H1 (cell line): ENCODE measurements around the gene IL9R. TPM values are rescaled to one million over a fixed set of nuclear protein-coding genes. Genes with fewer than 3 reads are reported as not detected.

Experiments used
- CTCF ChIA-PET: fragments of 300-600 bp; sonication (Branson Sonifier 250); formaldehyde crosslinking; loops from one replicate; lab custom pipeline; 2021; ENCODE audit not compliant: partially characterized antibody; lab: Charles Lee
- POLR2A ChIA-PET: fragments of 300-600 bp; sonication (Branson Sonifier 250); formaldehyde crosslinking; loops from one replicate; lab custom pipeline; 2021; ENCODE audit warnings: inconsistent platforms; ENCODE audit not compliant: partially characterized antibody; lab: Charles Lee
- DNase-seq, 2 experiments: peaks; one replicate each; pipeline versions ENCODE4 v3.0.0 to v3.0.0-alpha.2; 2010 to 2022; ENCODE audit warnings: low spot score in 2 of 2, low read depth in 1 of 2, mixed read lengths in 1 of 2
- FAIRE-seq: peaks from 2 replicates; lab custom pipeline; 2011; peaks lifted over from hg19 to GRCh38; lab: Jason Lieb, UNC
- H2AFZ ChIP-seq: 2 replicates; pipeline ENCODE4 v1.8.1; 2012; ENCODE audit warnings: low read length, inconsistent platforms
- H2AK5ac ChIP-seq: 2 replicates; pipeline ENCODE4 v1.6.1; 2013; ENCODE audit warnings: low read depth, low read length
- H2BK120ac ChIP-seq: replicated peaks from 2 replicates; pipeline ENCODE3; 2013; ENCODE audit warnings: low read depth, low read length, inconsistent platforms
- H2BK12ac ChIP-seq: 2 replicates; pipeline ENCODE4 v1.6.1; 2013; ENCODE audit warnings: low read depth, low read length
- H2BK15ac ChIP-seq: 2 replicates; pipeline ENCODE4 v1.6.1; 2013; ENCODE audit warnings: low read length
- H2BK20ac ChIP-seq: 2 replicates; pipeline ENCODE4 v1.6.1; 2013; ENCODE audit warnings: low read length
- H2BK5ac ChIP-seq: 2 replicates; pipeline ENCODE4 v1.6.1; 2013; ENCODE audit warnings: low read depth, low read length
- H3K14ac ChIP-seq: 2 replicates; pipeline ENCODE4 v1.6.1; 2013; ENCODE audit warnings: inconsistent platforms; ENCODE audit not compliant: insufficient read length
- H3K18ac ChIP-seq: 2 replicates; pipeline ENCODE4 v1.6.1; 2013; ENCODE audit warnings: low read length; ENCODE audit errors: extremely low read depth
- H3K23ac ChIP-seq: 2 replicates; pipeline ENCODE4 v1.6.1; 2013; ENCODE audit warnings: inconsistent platforms; ENCODE audit not compliant: insufficient read length
- H3K23me2 ChIP-seq: 2 replicates; pipeline ENCODE4 v1.6.1; 2013; ENCODE audit warnings: low read depth, low read length
- H3K27ac ChIP-seq: 2 replicates; pipeline ENCODE4 v1.6.1; 2011; ENCODE audit warnings: low read depth, low read length, inconsistent platforms
- H3K27me3 ChIP-seq, 4 experiments: replicated peaks in 1 of 4; 1 replicate in 1 of 4; 2 replicates in 3 of 4; pipeline versions ENCODE4 v1.6.1 to v1.8.1; 2011 to 2013; ENCODE audit warnings: low read length in 3 of 4, mild to moderate bottlenecking in 3 of 4, inconsistent platforms in 2 of 4, mixed read lengths in 2 of 4, moderate library complexity in 1 of 4; ENCODE audit not compliant: control insufficient read depth in 3 of 4, insufficient read depth in 3 of 4; ENCODE audit errors: extremely low read depth in 1 of 4
- H3K36me3 ChIP-seq, 4 experiments: 2 replicates each; pipeline versions ENCODE4 v1.6.1 to v1.8.1; 2011 to 2013; ENCODE audit warnings: mild to moderate bottlenecking in 4 of 4, low read length in 3 of 4, moderate library complexity in 2 of 4, control low read depth in 1 of 4, inconsistent platforms in 1 of 4; ENCODE audit not compliant: insufficient read depth in 4 of 4, control insufficient read depth in 2 of 4
- H3K4ac ChIP-seq: replicated peaks from 2 replicates; pipeline ENCODE3; 2013; ENCODE audit warnings: low read length, low read depth, mixed read lengths, inconsistent platforms; ENCODE audit not compliant: insufficient read length
- H3K4me1 ChIP-seq, 4 experiments: replicated peaks in 1 of 4; 1 replicate in 1 of 4; 2 replicates in 3 of 4; pipeline versions ENCODE4 v1.6.1 to v1.8.1; 2011 to 2013; ENCODE audit warnings: low read length in 3 of 4, inconsistent platforms in 2 of 4, mixed read lengths in 1 of 4; ENCODE audit not compliant: insufficient read depth in 4 of 4, control insufficient read depth in 3 of 4
- H3K4me2 ChIP-seq, 2 experiments: 2 replicates each; pipeline versions ENCODE4 v1.6.1 to v1.8.1; 2011 to 2013; ENCODE audit warnings: low read depth in 2 of 2, low read length in 2 of 2, control low read depth in 1 of 2, inconsistent platforms in 1 of 2, mild to moderate bottlenecking in 1 of 2; ENCODE audit not compliant: insufficient read depth in 1 of 2
- H3K4me3 ChIP-seq, 4 experiments: fragments of 200-600, 300-600 bp in 1 of 4; sonication (generic), shearing (Covaris generic), sonication (Bioruptor Twin) in 1 of 4; 2 replicates each; pipeline versions ENCODE4 v1.5.1 to v1.8.1; 2011 to 2016; ENCODE audit warnings: low read length in 4 of 4, low read depth in 3 of 4, control low read depth in 2 of 4, inconsistent platforms in 2 of 4, mild to moderate bottlenecking in 2 of 4, mixed read lengths in 1 of 4, moderate library complexity in 1 of 4; ENCODE audit not compliant: insufficient read depth in 2 of 4; ENCODE audit errors: extremely low read depth in 1 of 4
- H3K56ac ChIP-seq: replicated peaks from 2 replicates; pipeline ENCODE3; 2013; ENCODE audit warnings: low read depth, mild to moderate bottlenecking, mixed read lengths, low read length, inconsistent platforms; ENCODE audit not compliant: insufficient read length
- H3K79me1 ChIP-seq: 2 replicates; pipeline ENCODE4 v1.6.1; 2013; ENCODE audit warnings: low read depth, low read length, control low read depth
- H3K79me2 ChIP-seq, 2 experiments: 2 replicates each; pipeline versions ENCODE4 v1.6.1 to v1.8.1; 2012 to 2013; ENCODE audit warnings: low read length in 2 of 2, mild to moderate bottlenecking in 2 of 2, inconsistent platforms in 1 of 2; ENCODE audit not compliant: insufficient read depth in 2 of 2, control insufficient read depth in 1 of 2
- H3K9ac ChIP-seq, 4 experiments: replicated peaks in 1 of 4; 1 replicate in 1 of 4; 2 replicates in 3 of 4; pipeline versions ENCODE4 v1.6.1 to v1.8.1; 2011 to 2013; ENCODE audit warnings: low read depth in 3 of 4, low read length in 3 of 4, control low read depth in 2 of 4, mild to moderate bottlenecking in 2 of 4, moderate library complexity in 2 of 4, inconsistent platforms in 1 of 4; ENCODE audit errors: extremely low read depth in 1 of 4
- H3K9me3 ChIP-seq, 2 experiments: 2 replicates each; pipeline versions ENCODE4 v1.6.1 to v1.8.1; 2012 to 2013; ENCODE audit warnings: mild to moderate bottlenecking in 2 of 2, moderate library complexity in 2 of 2, control low read depth in 1 of 2, inconsistent platforms in 1 of 2, low read depth in 1 of 2, low read length in 1 of 2, mixed read lengths in 1 of 2; ENCODE audit not compliant: insufficient read depth in 2 of 2
- H4K20me1 ChIP-seq, 2 experiments: replicated peaks in 1 of 2; 2 replicates each; pipeline versions ENCODE3 to v1.8.1; 2011 to 2013; ENCODE audit warnings: inconsistent platforms in 2 of 2, low read length in 2 of 2, mild to moderate bottlenecking in 1 of 2; ENCODE audit not compliant: insufficient read depth in 2 of 2, control insufficient read depth in 1 of 2
- H4K5ac ChIP-seq: 2 replicates; pipeline ENCODE4 v1.6.1; 2013; ENCODE audit warnings: low read length, low read depth, mixed read lengths, inconsistent platforms; ENCODE audit not compliant: insufficient read length
- H4K8ac ChIP-seq: 2 replicates; pipeline ENCODE4 v1.8.0; 2013; ENCODE audit warnings: mild to moderate bottlenecking, moderate library complexity, low read length, inconsistent platforms; ENCODE audit not compliant: insufficient read depth; ENCODE audit errors: extremely low read depth
- H4K91ac ChIP-seq: replicated peaks from 2 replicates; pipeline ENCODE3; 2013; ENCODE audit warnings: low read length, mixed read lengths, inconsistent platforms; ENCODE audit not compliant: insufficient read length
- FOSL1 ChIP-seq: IDR thresholded peaks from 2 replicates; pipeline ENCODE4 v1.6.1; 2011; ENCODE audit warnings: mild to moderate bottlenecking, low read depth, low read length, moderate library complexity; ENCODE audit not compliant: insufficient read depth
- GABPA ChIP-seq: IDR thresholded peaks from 2 replicates; pipeline ENCODE4 v1.6.1; 2011; ENCODE audit warnings: mild to moderate bottlenecking, low read length, moderate library complexity, borderline replicate concordance; ENCODE audit not compliant: insufficient read depth
- KDM5A ChIP-seq: fragments of 200-600 bp; IDR thresholded peaks from 2 replicates; pipeline ENCODE4 v1.7.1; 2012; ENCODE audit warnings: mild to moderate bottlenecking, low read length, inconsistent platforms, mixed read lengths
- SIRT6 ChIP-seq: IDR thresholded peaks from one replicate; pipeline ENCODE4 v1.7.1; 2012; ENCODE audit warnings: low read length, inconsistent platforms
- SIX5 ChIP-seq: IDR thresholded peaks from 2 replicates; pipeline ENCODE4 v1.6.1; 2011; ENCODE audit warnings: mild to moderate bottlenecking, low read depth, low read length
- TBP ChIP-seq: IDR thresholded peaks from 2 replicates; pipeline ENCODE4 v1.6.1; 2011; ENCODE audit warnings: low read depth, low read length, improper control_type of control experiment
- YY1 ChIP-seq: IDR thresholded peaks from 2 replicates; pipeline ENCODE4 v1.6.1; 2011; ENCODE audit warnings: low read depth, mild to moderate bottlenecking, low read length
- WGBS, 2 experiments: shearing (Covaris generic) in 1 of 2; methylation state at CpG; one replicate each; pipeline versions ENCODE4 v1.1.6 to v1.1.7; 2013 to 2015; ENCODE audit warnings: low lambda C conversion rate in 2 of 2, mixed read lengths in 2 of 2, inconsistent platforms in 1 of 2, low coverage in 1 of 2, missing lambda C conversion rate in 1 of 2; ENCODE audit not compliant: insufficient replicate concordance in 2 of 2, insufficient coverage in 1 of 2, insufficient read length in 1 of 2; ENCODE audit errors: extremely low coverage in 1 of 2, missing lambda C conversion rate in 1 of 2; 5-methylcytosine and 5-hydroxymethylcytosine counted together
- polyA plus RNA-seq, 7 experiments: library from polyadenylated mRNA; depleted of rRNA in 3 of 7; stranded (reverse) in 5 of 7; unstranded in 2 of 7; fragments of >200 nt in 5 of 7; fragments of 200-250 nt in 2 of 7; gene quantifications; 1 replicate in 5 of 7; 2 replicates in 1 of 7; 4 replicates in 1 of 7; pipeline versions ENCODE4 v1.2.1 to v1.2.3, GENCODE V29; 2011 to 2013; ENCODE audit warnings: missing spikeins in 2 of 7, mixed read lengths in 2 of 7
- total RNA-seq: library from RNA; stranded (reverse); fragmentation: NEBNext Ultra II Directional; extraction: Animal tissue kit (Norgen Biotek cat#: 25700); gene quantifications from 2 replicates; pipeline ENCODE4 v1.2.1, GENCODE V29; 2021
- TF ChIP-seq, protein P1 (sequence below), 3 experiments: IDR thresholded peaks; 1 replicate in 2 of 3; 2 replicates in 1 of 3; pipeline versions ENCODE4 v1.5.1 to v1.6.1; 2011; ENCODE audit warnings: low read length in 3 of 3, mild to moderate bottlenecking in 3 of 3, inconsistent platforms in 2 of 3, low read depth in 1 of 3, moderate library complexity in 1 of 3; ENCODE audit not compliant: insufficient read depth in 1 of 3; ENCODE audit errors: control extremely low read depth in 1 of 3

Gene IL9R
- total and polyA plus RNA-seq, 2 of the 8 experiments (the other 6 are each of a cell fraction or from before 2014, with no cell fraction given), result 0.14 to 0.28 TPM

DNA sequence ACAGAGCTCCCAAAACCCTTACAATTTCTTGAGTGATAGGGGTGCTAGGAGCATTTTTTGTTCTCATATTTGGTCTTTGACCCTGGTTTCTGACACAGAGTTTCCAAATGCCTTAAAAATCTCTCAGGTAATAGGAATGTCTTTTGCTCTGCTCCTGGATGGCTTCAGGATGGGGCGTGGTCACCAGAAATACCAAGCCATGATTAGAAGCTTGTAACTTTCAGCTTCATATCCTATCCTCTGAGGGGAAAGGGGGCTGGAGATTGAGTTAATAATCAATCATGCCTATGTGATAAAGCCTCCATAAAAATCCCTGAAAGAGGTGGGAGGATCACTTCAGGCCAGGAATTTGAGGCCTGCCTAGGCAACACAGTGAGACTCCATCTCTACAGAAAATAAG lies 34.6 kb upstream of the IL9R start:
- ChIA-PET POLR2A (no interaction called here), CTCF (no interaction called here)
- H3K4ac ChIP-seq, result no peak overlapping the region
- H4K8ac ChIP-seq, result no peak overlapping the region
- no peak overlapping the region for H2BK15ac ChIP-seq
- no peak overlapping the region for H3K56ac ChIP-seq
- H4K91ac ChIP-seq, result no peak overlapping the region
- no peak overlapping the region for H3K23ac ChIP-seq
- no peak overlapping the region for H3K18ac ChIP-seq
- no peak for DNase-seq
- H3K9ac ChIP-seq, result no peak overlapping the region
- no peak for FAIRE-seq
- no peak overlapping the region for H3K4me3 ChIP-seq
- H2AFZ ChIP-seq, result no peak overlapping the region
- no peaks in the 10 kb centered on the region for H3K79me1 ChIP-seq
- H3K23me2 ChIP-seq, result peaks cover 2% of the 10 kb centered on the region; the same call in 1 of the 2 replicates
- no peak overlapping the region for H2AK5ac ChIP-seq
- H3K79me2 ChIP-seq, result no peaks in the 10 kb centered on the region
- no peak overlapping the region for H2BK120ac ChIP-seq
- no peak overlapping the region for H3K14ac ChIP-seq
- H2BK5ac ChIP-seq, result no peak overlapping the region
- no peaks in the 10 kb centered on the region for H4K20me1 ChIP-seq
- no peaks in the 10 kb centered on the region; a peak in 1 of 7 replicates for H3K4me1 ChIP-seq
- H3K36me3 ChIP-seq, result no peaks in the 10 kb centered on the region
- H3K27ac ChIP-seq, result no peak overlapping the region
- H3K9me3 ChIP-seq, result peaks cover 9 to 23% of the 10 kb centered on the region in 2 experiments; a peak in 2 of 4 replicates
- H2BK20ac ChIP-seq, result no peak overlapping the region
- 67% methylated on average over 1 of the region's 1 CpG; no CpG with 5 or more reads in 1 of the 2 experiments for WGBS, 2 experiments
- no peak overlapping the region for H2BK12ac ChIP-seq
- no peaks in the 10 kb centered on the region for H3K27me3 ChIP-seq
- no peak overlapping the region for H3K4me2 ChIP-seq
- no peak overlapping the region for H4K5ac ChIP-seq
- TF ChIP-seq, protein P1, sequence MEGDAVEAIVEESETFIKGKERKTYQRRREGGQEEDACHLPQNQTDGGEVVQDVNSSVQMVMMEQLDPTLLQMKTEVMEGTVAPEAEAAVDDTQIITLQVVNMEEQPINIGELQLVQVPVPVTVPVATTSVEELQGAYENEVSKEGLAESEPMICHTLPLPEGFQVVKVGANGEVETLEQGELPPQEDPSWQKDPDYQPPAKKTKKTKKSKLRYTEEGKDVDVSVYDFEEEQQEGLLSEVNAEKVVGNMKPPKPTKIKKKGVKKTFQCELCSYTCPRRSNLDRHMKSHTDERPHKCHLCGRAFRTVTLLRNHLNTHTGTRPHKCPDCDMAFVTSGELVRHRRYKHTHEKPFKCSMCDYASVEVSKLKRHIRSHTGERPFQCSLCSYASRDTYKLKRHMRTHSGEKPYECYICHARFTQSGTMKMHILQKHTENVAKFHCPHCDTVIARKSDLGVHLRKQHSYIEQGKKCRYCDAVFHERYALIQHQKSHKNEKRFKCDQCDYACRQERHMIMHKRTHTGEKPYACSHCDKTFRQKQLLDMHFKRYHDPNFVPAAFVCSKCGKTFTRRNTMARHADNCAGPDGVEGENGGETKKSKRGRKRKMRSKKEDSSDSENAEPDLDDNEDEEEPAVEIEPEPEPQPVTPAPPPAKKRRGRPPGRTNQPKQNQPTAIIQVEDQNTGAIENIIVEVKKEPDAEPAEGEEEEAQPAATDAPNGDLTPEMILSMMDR (IDR thresholded peaks at IDR 0.05; ENCODE audit: control extremely low read depth in 1 of 3, insufficient read depth in 1 of 3, low read depth in 1 of 3, low read length in 3 of 3), result no peak
- TF ChIP-seq GABPA, result no peak
- no peak for TF ChIP-seq YY1
- no peak for TF ChIP-seq TBP
- no peak for TF ChIP-seq KDM5A
- TF ChIP-seq FOSL1, result no peak
- no peak for TF ChIP-seq SIX5
- TF ChIP-seq SIRT6, result no peak
